Measurements from ENCODE around the gene PDE8A. TPM values are rescaled to one million over a fixed set of nuclear protein-coding genes. Genes with fewer than 3 reads are reported as not detected.
A peak's percentile ranks its signal among the peaks of the same experiment; 100 is the strongest.

The PDE8A gene
- total RNA-seq, 4 donors from 2014 or later = 49.4 to 108 (median 64.3) TPM

- Histone ChIP-seq H3K4me3 (no peak overlapping the region), H3K36me3 (no peaks in the 10 kb centered on the region), H3K27me3 (no peaks in the 10 kb centered on the region), H3K4me1 (peaks cover 5 to 81% (median 44%) of the 10 kb centered on the region in 4 donors), H3K27ac (peak overlapping the region in 1 of 4 donors; percentile 66), H3K9me3 (no peaks in the 10 kb centered on the region)
- 65 to 66% methylated on average over 4 of the region's 4 CpGs for WGBS, 2 donors
- DNase-seq (ENCODE audit: low spot score in 2 of 2) = no peak
- TF ChIP-seq POLR2A (IDR thresholded peaks at IDR 0.05) = no peak
- TF ChIP-seq EP300 (IDR thresholded peaks at IDR 0.05) = no peak
- TF ChIP-seq, protein P1, sequence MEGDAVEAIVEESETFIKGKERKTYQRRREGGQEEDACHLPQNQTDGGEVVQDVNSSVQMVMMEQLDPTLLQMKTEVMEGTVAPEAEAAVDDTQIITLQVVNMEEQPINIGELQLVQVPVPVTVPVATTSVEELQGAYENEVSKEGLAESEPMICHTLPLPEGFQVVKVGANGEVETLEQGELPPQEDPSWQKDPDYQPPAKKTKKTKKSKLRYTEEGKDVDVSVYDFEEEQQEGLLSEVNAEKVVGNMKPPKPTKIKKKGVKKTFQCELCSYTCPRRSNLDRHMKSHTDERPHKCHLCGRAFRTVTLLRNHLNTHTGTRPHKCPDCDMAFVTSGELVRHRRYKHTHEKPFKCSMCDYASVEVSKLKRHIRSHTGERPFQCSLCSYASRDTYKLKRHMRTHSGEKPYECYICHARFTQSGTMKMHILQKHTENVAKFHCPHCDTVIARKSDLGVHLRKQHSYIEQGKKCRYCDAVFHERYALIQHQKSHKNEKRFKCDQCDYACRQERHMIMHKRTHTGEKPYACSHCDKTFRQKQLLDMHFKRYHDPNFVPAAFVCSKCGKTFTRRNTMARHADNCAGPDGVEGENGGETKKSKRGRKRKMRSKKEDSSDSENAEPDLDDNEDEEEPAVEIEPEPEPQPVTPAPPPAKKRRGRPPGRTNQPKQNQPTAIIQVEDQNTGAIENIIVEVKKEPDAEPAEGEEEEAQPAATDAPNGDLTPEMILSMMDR (IDR thresholded peaks at IDR 0.05) = no peak
Measured at GRCh38 chr15:85007741-85008397, 26.2 kb downstream of the PDE8A start.

DNA sequence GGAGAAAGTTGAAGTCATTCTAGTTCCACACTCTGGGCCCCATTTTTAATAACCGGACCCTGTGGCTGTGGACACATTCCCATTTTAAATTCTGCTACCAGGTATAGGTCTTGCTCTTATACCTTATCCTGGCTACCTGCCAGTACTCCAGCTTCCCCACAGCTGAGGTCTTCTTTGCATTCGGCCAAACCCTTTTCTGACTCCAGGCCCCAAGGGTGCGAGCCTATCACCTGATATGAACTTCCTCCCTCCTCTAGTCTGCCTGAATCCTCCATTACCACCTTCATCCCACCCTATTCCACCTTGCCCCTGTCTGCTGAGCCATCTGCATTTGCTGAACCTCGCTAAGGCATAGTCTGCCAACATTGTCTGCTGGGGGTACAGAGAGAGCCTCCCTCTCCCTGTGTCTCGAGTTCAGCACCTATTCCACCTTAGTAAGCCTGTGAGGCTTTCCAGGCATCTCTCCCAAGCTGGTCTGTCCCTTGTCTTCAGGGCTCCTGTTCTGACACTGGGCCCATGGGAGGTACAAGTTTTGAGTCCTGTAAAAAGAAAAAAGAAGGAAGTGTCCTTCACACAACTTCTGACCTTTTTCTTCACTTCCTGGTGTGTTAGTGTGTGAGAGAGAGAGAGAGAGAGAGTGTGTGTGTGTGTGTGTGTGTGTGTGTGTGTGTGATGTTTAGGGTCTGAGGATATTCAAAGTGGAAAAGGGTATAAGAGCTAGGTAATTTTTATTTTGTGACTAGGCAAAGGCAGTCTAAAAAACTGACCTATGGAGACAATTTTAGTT lies 27.0 kb downstream of the PDE8A start:
- Histone ChIP-seq H3K4me3 (no peak overlapping the region), H3K36me3 (no peaks in the 10 kb centered on the region), H3K9me3 (no peaks in the 10 kb centered on the region), H3K27ac (peak overlapping the region in 3 of 4 donors; percentile 32 to 66 (median 62)), H3K4me1 (peaks cover 5 to 81% (median 44%) of the 10 kb centered on the region in 4 donors), H3K27me3 (no peaks in the 10 kb centered on the region)
- TF ChIP-seq POLR2A (IDR thresholded peaks at IDR 0.05) (no peak), EP300 (IDR thresholded peaks at IDR 0.05) (no peak)
- TF ChIP-seq, protein P1 (IDR thresholded peaks at IDR 0.05) = no peak
- 83 to 87% methylated on average over 5 of the region's 5 CpGs for WGBS, 2 donors
- DNase-seq (ENCODE audit: low spot score in 2 of 2) = no peak

DNA sequence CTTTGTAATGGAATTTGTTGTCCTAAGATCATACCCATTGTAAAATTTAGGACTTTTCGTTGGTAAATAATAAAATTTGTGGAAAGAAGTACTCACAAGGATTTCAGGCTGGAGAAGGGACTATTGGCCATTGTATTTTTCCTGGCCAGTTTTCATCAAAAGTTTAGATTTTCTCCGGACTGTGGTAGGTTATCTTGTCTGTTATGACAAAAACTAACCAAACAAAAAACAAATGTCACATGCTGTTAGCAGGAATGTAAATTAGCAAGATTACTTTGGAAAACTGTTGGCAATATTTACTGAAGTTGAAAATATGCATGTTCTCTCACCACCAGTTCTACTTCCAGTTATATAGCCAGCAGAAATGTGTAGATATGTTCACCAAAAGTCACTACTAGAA lies 27.8 kb downstream of the PDE8A start:
- H3K4me1 ChIP-seq = peaks cover 5 to 79% (median 41%) of the 10 kb centered on the region in 4 donors
- H3K27ac ChIP-seq = peak overlapping the region in 3 of 4 donors; percentile 32 to 66 (median 62)
- TF ChIP-seq, protein P1 (IDR thresholded peaks at IDR 0.05) = no peak
- TF ChIP-seq EP300 (IDR thresholded peaks at IDR 0.05) = no peak
- TF ChIP-seq POLR2A (IDR thresholded peaks at IDR 0.05) = no peak
- DNase-seq (ENCODE audit: low spot score in 2 of 2) = no peak
- 21% methylated on average over 2 of the region's 2 CpGs for WGBS, 2 donors
- no peaks in the 10 kb centered on the region for H3K9me3 ChIP-seq
- H3K27me3 ChIP-seq = no peaks in the 10 kb centered on the region
- no peaks in the 10 kb centered on the region for H3K36me3 ChIP-seq
- no peak overlapping the region for H3K4me3 ChIP-seq

DNA sequence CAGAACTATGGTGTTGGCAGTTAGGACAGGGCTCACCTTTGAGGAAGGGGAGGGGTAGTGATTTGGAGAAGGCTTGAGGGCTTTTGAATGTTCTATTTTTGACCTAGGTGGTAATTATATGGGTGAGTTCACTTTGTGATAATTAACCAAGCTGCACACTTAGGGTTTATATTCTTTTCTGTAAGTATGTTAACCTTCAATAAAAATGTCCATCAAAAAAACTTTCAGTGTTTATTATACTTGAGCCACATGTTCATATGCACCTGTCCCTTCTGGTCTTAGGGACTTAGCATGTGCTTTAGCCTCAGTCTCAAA lies 28.4 kb downstream of the PDE8A start:
- Histone ChIP-seq H3K9me3 (no peaks in the 10 kb centered on the region), H3K4me3 (no peak overlapping the region), H3K27ac (peak overlapping the region in 3 of 4 donors; percentile 48 to 66 (median 66)), H3K27me3 (no peaks in the 10 kb centered on the region), H3K4me1 (peaks cover 5 to 74% (median 40%) of the 10 kb centered on the region in 4 donors), H3K36me3 (no peaks in the 10 kb centered on the region)
- TF ChIP-seq EP300 (IDR thresholded peaks at IDR 0.05) = no peak
- TF ChIP-seq POLR2A (IDR thresholded peaks at IDR 0.05) = no peak
- TF ChIP-seq, protein P1 (IDR thresholded peaks at IDR 0.05) = no peak
- DNase-seq (ENCODE audit: low spot score in 2 of 2) = no peak

Measured in tibial nerve (tissue), 4 donors.